Chondrocyte (in vitro differentiated cells): Measurements from ENCODE around the gene ULK4. TPM values are rescaled to one million over a fixed set of nuclear protein-coding genes. Genes with fewer than 3 reads are reported as not detected.
A peak's percentile ranks its signal among the peaks of the same experiment; 100 is the strongest.

Experiments used
- DNase-seq: peaks from one replicate; pipeline ENCODE4 v3.0.0; 2021; ENCODE audit warnings: mixed read lengths, low spot score
- H3K27ac Mint-ChIP-seq: one replicate; pipeline ENCODE4 v1.8.0; 2021; ENCODE audit warnings: mild to moderate bottlenecking, moderate library complexity, mixed read lengths; ENCODE audit not compliant: unreplicated experiment
- H3K27me3 Mint-ChIP-seq: 2 replicates; pipeline ENCODE4 v1.8.0; 2021; ENCODE audit warnings: low read depth, mixed read lengths
- H3K36me3 Mint-ChIP-seq: 2 replicates; pipeline ENCODE4 v1.8.0; 2021; ENCODE audit warnings: low read depth, mixed read lengths
- H3K4me1 Mint-ChIP-seq: 2 replicates; pipeline ENCODE4 v1.8.0; 2021; ENCODE audit warnings: low read depth, mild to moderate bottlenecking, mixed read lengths
- H3K4me3 Mint-ChIP-seq: one replicate; pipeline ENCODE4 v1.8.0; 2021; ENCODE audit warnings: mild to moderate bottlenecking, moderate library complexity, mixed read lengths; ENCODE audit not compliant: unreplicated experiment
- H3K9me3 Mint-ChIP-seq: 2 replicates; pipeline ENCODE4 v1.8.0; 2021; ENCODE audit warnings: low read depth, mixed read lengths
- CTCF ChIP-seq: fragments of 200-600 bp; sonication (generic); IDR thresholded peaks from 2 replicates; pipeline ENCODE4 v1.5.0; 2021; ENCODE audit warnings: antibody characterized with exemption, mild to moderate bottlenecking, moderate library complexity
- total RNA-seq: library from RNA; stranded (reverse); gene quantifications from 3 replicates; pipeline ENCODE4 v1.2.1, GENCODE V29; 2021

The ULK4 gene
- total RNA-seq, 1 donor from 2014 or later = 9.1 TPM

- H3K4me3 Mint-ChIP-seq = no peak overlapping the region
These were observed 719.9 kb downstream of the ULK4 start for GRCh38 chr3:41241800-41242571.

GRCh38 chr3:41241161-41241560 is 720.7 kb downstream of the ULK4 start:
- no peak overlapping the region for H3K4me3 Mint-ChIP-seq
- H3K36me3 Mint-ChIP-seq = peaks cover 65% of the 10 kb centered on the region
- TF ChIP-seq CTCF = no peak
- H3K27ac Mint-ChIP-seq = no peak overlapping the region
- no peaks in the 10 kb centered on the region for H3K9me3 Mint-ChIP-seq
- no peak for DNase-seq
- peaks cover 29% of the 10 kb centered on the region for H3K4me1 Mint-ChIP-seq
- no peaks in the 10 kb centered on the region for H3K27me3 Mint-ChIP-seq

More at GRCh38 chr3:41241800-41242571, 719.9 kb downstream of the ULK4 start:
- peak overlapping the region; percentile 11 for H3K27ac Mint-ChIP-seq
- TF ChIP-seq CTCF = no peak
- H3K4me1 Mint-ChIP-seq = peaks cover 35% of the 10 kb centered on the region
- DNase-seq = no peak
- no peaks in the 10 kb centered on the region for H3K27me3 Mint-ChIP-seq
- no peaks in the 10 kb centered on the region for H3K9me3 Mint-ChIP-seq
- peaks cover 59% of the 10 kb centered on the region for H3K36me3 Mint-ChIP-seq

- no peak overlapping the region for H3K4me3 Mint-ChIP-seq
- DNase-seq = no peak
- H3K4me1 Mint-ChIP-seq = peaks cover 39% of the 10 kb centered on the region
- H3K27ac Mint-ChIP-seq = peak overlapping the region; percentile 45
- H3K36me3 Mint-ChIP-seq = peaks cover 65% of the 10 kb centered on the region
- H3K27me3 Mint-ChIP-seq = no peaks in the 10 kb centered on the region
- no peak for TF ChIP-seq CTCF
- no peaks in the 10 kb centered on the region for H3K9me3 Mint-ChIP-seq
These were observed 722.3 kb downstream of the ULK4 start for GRCh38 chr3:41239587-41239986.

GRCh38 chr3:41237907-41238306 is 724.0 kb downstream of the ULK4 start:
- Mint-ChIP-seq H3K36me3 (peaks cover 74% of the 10 kb centered on the region), H3K4me3 (no peak overlapping the region), H3K27ac (peak overlapping the region; percentile 13), H3K27me3 (no peaks in the 10 kb centered on the region), H3K4me1 (peaks cover 51% of the 10 kb centered on the region), H3K9me3 (no peaks in the 10 kb centered on the region)
- no peak for TF ChIP-seq CTCF
- DNase-seq = no peak

- no peaks in the 10 kb centered on the region for H3K27me3 Mint-ChIP-seq
- H3K4me3 Mint-ChIP-seq = no peak overlapping the region
- peaks cover 71% of the 10 kb centered on the region for H3K36me3 Mint-ChIP-seq
- no peaks in the 10 kb centered on the region for H3K9me3 Mint-ChIP-seq
- H3K27ac Mint-ChIP-seq = peak overlapping the region; percentile 22
- DNase-seq = no peak
- TF ChIP-seq CTCF = no peak
- H3K4me1 Mint-ChIP-seq = peaks cover 60% of the 10 kb centered on the region
These were observed 725.7 kb downstream of the ULK4 start for GRCh38 chr3:41236228-41236627.
